HG03064 (cell line): ENCODE data around the gene SPTBN5.
"Not testable (repeated sequence)": the region's sequence is repeated elsewhere in the genome, so short reads cannot be mapped to it uniquely, and the experiment has no call there.

Experiments used
- ATAC-seq: cut with Tn5 transposase; IDR thresholded peaks from one replicate; pipeline ENCODE4 v1.9.1; 2021; ENCODE audit warnings: low read depth; ENCODE audit not compliant: unreplicated experiment

Gene SPTBN5

DNA sequence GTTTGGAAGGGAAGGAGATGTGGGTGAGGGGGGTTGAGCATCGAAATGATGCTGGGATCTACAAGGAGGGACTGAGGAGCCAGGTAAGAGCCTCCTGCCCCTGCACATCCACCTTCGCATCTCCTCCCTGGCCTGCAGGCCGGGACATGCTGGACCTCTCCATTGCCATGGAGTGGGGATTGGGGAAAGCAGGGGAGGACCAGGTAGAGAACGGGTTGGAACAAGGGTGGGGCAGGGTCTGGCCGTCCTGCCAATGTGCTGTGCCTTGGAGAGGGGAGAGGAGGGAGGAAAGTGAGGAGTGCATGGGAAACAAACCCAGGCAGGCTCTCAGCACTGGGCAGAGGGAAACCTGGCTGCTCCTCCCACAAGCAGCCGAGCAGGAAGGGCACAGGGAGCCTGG, 44.6 kb downstream of the SPTBN5 start:
- no peak for ATAC-seq

DNA sequence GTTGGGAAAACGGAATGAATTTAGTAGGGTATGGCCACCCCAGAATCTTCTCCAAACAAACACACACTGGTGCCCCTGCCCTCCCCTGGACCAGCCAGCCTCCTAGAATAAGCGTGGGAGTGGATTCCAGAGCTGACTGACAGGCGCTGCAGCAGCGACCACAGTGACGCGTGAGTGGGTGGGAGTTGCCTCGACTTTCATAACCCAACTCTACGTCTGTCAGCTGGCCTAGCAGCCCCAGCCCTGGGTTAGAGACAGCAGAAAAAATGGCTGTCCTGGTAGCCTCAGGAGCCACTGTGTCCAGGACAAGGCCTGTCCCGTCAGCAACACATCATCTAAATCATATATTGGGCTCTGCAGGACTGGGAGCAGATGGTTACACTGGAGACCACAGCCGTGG, 45.2 kb downstream of the SPTBN5 start:
- ATAC-seq, result no peak

DNA sequence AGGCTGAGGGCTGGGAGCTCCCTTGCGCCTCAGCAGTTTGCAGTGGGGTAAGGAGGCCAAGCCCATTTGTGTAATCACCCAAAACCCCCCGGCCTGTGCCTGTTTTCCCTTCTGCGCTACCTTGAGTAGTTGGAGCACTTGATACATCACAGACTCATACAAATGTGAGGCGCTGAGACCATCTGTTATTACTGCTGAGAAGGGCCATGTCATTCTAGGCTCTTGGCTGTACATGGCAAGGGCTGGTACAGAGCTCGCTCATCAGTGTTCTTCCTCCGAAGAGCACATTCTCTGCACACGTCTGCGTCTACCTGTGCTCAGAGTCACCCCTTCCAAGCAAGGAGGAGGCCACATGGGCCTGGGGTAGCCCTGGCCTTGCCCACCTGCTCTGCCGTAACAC, 45.9 kb downstream of the SPTBN5 start:
- no peak for ATAC-seq

DNA sequence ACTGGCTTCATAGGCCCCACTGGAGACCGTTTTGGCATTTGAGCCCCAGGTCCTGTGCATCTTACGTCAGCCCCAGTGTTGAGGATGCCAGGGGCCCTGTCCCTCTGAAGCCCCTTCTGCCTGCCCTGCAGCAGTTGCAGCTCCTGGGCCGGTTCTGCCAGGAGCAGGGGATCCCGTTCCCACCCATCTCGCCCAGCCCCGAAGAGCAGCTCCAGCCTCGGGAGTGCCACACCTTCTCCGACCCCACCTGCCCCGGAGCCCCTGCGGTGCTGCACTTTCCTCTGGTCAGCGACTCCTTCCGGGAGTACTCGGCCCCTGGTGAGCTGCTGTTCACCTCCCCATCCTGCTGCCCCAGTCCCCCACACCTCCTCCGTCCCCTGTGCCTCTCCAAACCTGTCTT, 46.6 kb downstream of the SPTBN5 start:
- ATAC-seq, result no peak

DNA sequence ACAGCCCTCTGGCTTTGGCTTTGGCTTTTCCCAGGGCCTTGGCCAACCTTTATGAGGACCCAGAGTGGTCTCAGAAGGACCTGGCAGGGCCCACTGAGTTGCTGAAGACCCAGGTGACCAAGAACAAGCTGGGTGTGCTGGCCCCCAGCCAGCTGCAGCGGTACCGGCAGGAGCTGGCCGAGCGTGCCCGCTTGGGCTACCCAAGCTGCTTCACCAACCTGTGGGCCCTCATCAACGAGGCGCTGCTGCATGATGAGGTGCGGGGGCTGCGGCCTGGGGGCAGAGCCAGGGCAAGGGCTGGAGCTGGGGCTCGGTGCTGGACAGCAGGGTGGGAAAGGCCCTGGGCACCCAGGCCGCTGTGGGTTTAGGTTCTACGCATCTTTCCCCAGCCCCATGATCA, 49.0 kb downstream of the SPTBN5 start:
- no peak for ATAC-seq

DNA sequence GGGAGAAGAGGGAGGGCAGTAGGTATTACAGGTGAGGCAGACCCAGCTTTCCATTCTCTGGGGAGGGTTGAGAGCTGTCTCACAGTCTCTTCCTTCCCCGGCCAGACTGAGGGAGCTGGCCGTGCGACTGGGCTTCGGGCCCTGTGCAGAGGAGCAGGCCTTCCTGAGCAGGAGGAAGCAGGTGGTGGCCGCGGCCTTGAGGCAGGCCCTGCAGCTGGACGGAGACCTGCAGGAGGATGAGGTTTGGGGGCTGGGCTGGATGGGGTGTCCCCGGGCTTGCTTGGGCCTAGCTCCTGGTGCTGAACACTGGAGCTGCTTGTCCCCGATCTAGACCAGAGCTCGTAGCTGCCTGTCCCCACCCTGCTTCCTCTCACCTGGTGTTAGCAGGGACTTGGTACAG, 50.3 kb downstream of the SPTBN5 start:
- ATAC-seq, result no peak

DNA sequence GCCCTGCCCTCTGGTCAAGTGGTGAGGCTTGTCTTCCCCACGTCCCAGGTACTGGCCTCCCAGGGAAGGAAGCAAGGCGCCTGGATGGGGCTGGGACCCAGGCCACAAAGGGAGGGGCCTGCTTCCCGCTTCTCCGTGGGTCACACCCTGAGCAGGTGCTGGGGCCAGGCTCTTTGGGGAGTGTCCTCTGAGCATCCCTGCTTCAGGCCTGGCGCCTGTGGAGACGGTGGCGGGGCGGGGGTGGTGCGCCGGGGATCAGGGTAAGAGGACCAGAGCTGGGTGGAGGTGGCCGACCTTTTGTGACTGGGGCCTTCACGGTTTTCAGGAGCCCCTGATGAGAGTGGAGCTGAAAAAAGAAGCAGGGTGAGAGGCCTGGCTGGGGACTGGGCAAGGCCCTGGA, 51.6 kb downstream of the SPTBN5 start:
- no peak for ATAC-seq

DNA sequence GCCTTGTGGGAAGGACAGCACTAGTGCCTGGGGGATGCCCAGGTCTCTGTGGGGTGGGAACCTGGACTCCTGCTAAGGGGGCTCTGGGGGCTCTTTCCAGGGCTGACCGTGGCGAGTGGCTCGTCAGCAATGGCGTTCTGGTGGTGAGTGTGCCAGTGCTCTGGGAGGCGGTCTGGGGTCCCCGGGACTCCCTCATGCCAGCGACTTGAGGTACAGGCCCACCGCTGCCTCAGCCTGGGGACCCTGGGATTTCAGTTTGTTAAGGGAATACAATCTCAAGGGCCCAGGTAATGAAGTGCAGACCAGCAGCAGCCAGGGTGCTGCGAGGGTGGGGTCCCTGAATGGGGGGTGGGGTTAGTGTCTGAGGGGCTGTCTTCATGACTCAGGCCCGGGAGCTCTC, 52.7 kb downstream of the SPTBN5 start:
- no peak for ATAC-seq

DNA sequence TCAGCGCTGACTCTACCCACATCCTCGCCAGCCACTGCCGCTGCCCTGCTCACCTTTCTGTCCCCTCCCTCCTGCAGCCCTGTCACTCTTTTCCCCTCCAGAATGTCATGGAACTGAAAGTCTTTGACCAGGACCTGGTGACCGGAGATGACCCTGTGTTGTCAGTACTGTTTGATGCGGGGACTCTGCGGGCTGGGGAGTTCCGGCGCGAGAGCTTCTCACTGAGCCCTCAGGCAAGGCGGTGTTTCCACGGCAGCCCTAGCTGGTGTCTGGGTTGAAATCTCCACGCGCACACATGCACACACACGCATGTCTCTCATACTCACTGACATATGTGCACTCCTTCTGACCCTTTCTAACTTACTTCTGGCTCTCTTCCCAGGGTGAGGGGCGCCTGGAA, 53.2 kb downstream of the SPTBN5 start:
- no peak for ATAC-seq

DNA sequence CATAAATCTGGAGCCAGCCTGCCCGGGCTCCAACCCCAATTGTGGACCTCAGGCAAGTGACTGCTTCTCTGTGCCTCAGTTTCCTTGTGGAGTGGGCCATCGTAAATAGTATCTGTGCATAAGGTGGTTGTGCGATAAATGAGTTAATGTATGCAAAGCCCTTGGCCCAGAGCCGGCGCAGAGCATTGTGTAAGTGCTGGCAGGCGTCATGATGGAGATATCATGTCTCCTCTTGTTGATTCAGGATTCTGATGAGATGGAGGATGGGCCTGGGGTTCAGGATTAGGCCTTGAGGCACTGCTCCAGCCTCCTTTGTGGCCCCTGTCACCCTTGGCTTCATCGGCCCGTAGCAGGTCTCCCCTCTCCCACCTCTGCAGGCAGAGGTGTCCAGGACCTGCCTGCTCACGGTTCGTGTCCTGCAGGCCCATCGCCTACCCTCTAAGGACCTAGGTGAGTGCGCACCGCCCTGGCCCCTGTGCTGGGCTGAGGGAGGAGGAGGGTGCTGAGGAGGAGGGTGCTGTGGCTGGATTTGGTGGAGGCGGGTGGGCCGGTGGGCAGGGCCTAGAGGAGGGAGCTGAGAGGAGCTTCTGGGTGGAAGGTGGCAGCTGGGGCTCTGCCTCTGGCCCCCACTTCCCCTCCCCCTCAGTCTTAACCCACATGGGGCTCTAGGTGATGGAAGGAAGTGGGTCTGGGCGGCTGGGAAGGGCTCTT, 53.9 kb downstream of the SPTBN5 start:
- ATAC-seq, result no peak

DNA sequence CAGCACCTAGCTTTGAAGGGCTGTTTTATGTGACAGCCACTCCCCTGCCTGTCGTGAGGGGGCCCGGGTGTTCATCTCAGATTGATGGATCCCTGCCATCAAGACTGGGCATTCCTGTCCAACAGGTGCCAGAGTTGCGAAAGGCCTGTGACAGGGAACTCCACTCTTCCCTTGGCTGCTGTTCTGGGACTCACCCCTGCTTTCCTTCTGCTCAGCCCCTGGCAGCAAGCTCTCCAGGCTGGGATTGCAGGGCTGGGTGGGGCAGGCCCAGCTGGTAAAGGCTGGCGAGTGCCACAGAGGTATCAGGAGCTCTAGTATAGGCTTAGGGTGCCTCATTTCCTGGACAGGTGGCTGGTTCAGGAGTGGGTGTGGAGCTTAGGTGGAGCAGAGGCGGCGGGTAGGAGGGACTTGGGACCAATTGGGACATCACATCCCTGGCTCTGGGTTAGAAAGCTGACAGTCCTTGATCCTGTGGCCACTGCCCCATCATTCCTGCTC, 55.4 kb downstream of the SPTBN5 start, which contains the start of gene PLA2G4B:
TSS of gene PLA2G4B (plus strand) at position 448 of the 498 bp plus-strand sequence. CDS start 67 bp downstream, outside the sequence.
- no peak for ATAC-seq

DNA sequence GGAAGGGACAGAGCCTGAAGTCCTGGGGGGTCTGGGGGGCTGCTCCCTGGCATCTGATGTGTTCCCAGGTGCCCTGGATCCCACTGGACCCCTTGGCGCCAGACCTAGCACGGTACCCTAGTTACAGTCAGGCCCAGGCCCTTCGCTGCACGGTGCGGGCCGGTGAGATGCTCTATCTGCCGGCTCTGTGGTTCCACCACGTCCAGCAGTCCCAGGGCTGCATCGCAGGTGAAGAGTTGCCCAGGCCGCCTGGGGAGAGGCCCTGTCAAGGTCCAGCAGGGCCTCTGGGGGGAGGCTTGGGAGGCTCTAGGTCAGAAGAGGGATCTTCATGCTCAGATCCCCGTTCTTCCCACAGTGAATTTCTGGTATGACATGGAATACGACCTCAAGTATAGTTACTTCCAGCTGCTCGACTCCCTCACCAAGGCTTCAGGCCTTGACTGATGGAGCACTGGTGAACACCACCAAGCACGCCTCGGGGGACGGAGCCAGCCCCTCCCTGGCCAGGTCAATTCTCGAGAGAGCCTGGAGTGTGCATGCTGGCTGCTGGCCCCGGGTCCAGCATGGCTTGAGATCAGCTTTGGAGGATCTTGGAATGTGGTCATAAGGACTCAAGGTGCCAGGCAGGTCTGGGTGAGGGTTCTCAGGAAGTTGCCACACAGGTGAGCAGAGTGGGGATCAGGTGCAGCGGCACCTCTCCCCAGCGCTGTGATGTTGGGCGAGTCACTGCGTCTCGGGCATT, 57.0 kb downstream of the SPTBN5 start:
- no peak for ATAC-seq

DNA sequence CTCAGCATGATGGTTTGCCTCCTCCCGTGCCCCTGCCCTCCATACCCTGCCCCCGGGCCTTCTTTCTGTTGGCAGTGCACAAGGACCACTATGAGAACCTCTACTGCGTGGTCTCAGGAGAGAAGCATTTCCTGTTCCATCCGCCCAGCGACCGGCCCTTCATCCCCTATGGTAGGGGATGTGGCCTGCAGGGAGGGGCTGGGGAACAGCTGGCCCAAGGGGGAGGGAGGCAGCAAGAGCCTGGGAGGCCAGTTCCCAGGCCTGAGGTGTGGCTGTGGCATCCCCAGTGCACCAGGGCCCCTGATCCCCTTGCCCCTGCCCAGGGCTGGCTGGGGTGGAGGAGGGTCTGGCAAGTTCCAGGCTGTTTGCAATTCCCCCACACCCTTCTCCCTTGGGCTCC, 57.8 kb downstream of the SPTBN5 start:
- no peak for ATAC-seq

DNA sequence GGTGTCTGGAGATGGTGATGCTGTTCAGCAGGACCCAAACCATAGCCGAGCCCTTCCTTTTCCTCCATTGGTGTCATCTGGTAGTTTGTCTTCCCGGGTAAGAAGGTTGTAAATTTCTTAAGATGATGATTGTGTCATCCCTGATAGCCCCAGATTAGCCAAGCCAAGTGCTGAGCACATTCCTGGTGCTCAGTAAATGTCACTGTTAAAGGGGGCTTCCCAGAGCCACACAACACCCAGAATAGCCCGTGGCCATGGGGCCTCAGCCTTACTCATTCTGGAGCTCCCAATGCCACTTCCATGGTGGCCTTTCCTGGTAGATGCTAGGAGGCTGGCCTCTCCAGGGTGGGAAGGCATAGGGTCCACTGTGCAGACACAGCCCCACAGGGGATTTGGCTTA, 59.8 kb downstream of the SPTBN5 start:
- no peak for ATAC-seq

DNA sequence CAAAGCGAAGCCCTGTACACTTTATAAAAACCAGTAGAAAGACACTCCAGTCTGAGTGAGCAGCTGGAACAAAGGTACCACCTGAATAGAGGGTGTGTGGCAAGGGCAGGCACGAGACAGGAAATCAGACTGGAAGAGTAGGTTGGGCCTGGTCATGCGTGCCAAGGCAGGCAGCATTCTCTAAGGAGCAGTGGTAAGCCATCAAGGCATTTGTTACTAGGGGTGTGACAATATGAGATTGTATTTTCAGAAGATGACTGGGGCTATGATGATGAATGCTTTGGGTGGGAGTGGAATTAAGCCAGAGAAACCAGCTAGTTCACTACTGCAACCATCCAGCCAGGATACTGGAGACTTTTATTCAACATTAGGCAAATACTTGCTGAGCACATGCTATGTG, 61.0 kb downstream of the SPTBN5 start:
- no peak for ATAC-seq

DNA sequence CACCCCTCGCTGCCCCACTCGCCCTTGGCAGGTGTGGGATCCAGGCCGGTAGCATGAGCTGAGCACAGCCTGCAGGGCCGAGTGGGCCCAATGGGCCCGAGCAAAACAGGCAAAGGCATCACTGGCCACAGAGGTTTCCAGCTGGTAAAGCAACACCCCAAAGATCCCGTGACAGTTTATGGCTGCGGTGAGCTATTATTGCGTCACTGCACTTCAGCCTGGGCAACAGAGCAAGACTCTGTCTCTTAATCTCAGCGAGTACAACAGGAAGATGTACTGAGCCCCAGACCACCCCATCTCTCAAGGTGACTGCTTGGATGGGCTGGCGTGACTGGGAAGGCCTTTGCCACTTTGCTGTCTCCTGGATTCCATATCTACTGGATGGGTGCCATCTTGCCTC, 61.6 kb downstream of the SPTBN5 start:
- ATAC-seq, result no peak

DNA sequence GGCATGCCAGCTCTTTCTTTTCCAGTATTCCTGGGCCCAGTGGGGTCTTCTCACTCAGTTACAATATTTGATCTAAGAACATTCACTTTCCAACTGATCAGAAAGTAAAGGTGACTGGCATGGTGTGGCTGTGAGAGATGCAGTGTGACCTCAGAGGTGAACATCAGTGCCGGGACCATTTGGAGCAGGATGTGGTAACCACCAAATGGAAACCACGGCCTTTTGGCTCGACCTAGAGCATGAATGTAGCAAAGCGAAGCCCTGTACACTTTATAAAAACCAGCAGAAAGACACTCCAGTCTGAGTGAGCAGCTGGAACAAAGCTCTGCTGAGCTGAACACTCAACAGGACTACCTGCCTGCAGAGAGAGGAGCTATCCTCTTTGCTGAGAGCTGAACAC, 62.6 kb downstream of the SPTBN5 start:
- not testable (repeated sequence) for ATAC-seq

DNA sequence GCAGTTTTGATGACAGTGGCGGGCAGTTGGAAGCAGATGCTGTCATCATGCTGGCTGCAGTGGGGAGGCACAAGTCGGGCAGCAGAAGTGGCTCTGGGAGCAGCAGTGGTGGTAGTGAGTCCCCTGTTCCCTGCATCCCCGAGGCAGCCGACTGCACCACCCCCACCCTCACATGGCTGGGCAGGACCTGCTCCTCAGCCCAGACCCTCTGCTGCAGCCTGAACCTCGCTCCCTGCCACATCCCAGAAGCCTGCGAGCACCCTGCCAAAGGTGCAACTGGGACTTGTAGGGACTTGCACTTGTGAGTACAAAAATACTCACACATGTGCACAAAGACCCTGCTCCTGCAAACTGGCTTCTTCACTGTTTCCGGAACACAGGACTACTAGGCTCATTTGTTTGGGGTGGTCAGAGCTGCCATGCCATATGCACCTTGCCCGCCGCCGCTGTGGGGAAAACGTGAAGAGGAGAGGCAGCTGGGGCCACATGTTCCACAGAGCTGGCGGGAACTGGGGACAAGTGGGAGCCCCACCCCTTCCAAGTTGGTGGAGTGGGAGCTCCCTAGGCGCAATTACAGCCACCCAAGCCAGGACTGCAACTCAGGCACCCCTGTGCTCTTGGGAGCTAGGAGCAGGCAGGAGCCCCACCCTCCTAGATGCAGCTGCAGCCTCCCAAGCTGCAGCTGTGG, 63.8 kb downstream of the SPTBN5 start:
- ATAC-seq, result no peak

DNA sequence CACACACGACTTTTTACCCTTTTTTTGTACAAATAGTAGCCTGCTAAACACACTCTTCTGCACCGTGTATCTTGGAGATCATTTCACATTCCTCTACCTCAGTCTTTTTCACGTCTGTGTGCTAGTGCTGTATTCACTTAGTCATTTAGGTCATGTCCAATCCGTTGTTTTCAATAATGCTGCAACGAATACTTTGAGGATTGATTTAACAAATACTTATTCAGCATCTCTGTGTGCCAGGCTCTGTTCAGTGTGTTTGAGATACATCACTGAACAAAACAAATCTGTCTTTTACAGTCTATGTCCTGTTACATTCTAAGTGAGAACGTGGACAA, 65.1 kb downstream of the SPTBN5 start:
- no peak for ATAC-seq

DNA sequence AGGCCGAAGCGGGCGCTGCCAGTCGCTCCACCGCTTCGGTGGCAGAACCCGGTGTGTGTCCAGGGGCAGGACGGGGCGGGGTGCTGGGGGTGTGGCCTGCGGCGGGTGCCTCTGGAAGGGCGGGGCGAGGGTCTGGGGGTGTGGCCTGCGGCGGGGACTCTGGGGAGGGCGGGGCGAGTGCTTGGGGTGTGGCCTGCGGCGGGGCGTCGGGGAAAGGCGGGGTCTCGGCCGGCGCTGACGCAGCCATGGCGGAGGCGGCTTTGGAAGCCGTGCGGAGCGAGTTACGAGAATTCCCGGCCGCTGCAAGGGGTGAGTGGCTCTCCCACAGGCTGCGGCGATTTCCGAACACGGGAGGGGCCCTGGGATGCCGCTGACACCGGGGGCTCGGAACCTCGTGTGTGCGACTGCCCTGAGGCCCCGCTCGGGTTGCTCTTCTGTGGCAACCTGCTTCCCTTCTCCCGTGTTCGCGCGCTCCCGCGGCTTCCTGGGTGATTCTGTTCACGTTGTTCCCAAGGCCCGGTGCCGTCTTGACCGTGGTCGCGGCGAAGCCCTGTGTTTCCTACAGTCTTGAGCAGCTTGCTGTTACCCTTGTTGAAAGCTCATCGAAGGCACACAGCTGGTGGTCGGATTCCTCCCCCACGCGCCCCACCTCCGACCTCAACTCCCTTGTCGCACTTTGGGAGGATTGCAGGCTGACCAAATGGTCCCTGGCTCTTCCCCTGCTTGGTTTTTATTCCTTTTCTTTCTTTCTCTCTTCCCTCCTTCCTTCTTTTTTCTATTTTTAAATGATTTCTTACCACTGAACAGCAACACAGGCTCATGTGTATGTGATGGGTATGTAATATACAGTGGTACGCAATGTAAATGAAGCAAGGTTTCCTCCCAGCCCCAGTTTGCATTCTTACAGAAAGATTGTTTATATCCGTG, 65.7 kb downstream of the SPTBN5 start, which contains the start of gene JMJD7:
TSS of gene JMJD7 (plus strand) at position 213 of the 927 bp plus-strand sequence. CDS start at position 246, 33 bp downstream.
- peak; percentile 52 for ATAC-seq
